WTC11 (cell line): ENCODE results near the gene ZNF789.

Experiments used
- TF ChIP-seq, protein P1 (sequence below): sonication (generic); formaldehyde crosslinking; IDR thresholded peaks from 2 replicates; pipeline ENCODE4 v1.8.1; 2023; ENCODE audit warnings: mild to moderate bottlenecking, moderate library complexity, missing genetic modification reagents
- TF ChIP-seq, protein P2 (sequence below): fragments of 200-600 bp; IDR thresholded peaks from 2 replicates; pipeline ENCODE4 v1.8.0; 2022; ENCODE audit warnings: antibody characterized with exemption

DNA sequence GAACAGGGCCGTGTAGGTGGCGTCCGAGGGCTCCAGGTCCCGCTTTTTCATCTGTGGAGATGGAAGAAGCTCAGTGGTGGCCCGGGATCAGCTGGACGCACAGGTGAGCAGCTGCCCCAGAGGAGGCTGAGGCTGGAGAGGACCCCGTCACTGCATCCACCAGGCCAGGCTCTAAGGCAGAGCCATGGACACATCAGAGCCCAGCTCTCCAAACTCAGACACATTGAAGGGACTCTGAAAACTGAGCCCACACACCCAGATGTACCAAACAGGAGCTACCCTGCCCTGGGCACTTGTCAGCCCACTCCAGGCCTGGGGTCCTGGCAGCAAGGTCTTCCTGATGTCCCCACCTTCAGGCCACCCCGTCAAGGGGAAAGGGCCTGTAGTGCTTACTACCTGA is 42.9 kb upstream of the ZNF789 start:
- TF ChIP-seq, protein P1, sequence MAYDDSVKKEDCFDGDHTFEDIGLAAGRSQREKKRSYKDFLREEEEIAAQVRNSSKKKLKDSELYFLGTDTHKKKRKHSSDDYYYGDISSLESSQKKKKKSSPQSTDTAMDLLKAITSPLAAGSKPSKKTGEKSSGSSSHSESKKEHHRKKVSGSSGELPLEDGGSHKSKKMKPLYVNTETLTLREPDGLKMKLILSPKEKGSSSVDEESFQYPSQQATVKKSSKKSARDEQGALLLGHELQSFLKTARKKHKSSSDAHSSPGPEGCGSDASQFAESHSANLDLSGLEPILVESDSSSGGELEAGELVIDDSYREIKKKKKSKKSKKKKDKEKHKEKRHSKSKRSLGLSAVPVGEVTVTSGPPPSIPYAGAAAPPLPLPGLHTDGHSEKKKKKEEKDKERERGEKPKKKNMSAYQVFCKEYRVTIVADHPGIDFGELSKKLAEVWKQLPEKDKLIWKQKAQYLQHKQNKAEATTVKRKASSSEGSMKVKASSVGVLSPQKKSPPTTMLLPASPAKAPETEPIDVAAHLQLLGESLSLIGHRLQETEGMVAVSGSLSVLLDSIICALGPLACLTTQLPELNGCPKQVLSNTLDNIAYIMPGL (CRISPR knock-in tag) = no peak
- TF ChIP-seq, protein P2, sequence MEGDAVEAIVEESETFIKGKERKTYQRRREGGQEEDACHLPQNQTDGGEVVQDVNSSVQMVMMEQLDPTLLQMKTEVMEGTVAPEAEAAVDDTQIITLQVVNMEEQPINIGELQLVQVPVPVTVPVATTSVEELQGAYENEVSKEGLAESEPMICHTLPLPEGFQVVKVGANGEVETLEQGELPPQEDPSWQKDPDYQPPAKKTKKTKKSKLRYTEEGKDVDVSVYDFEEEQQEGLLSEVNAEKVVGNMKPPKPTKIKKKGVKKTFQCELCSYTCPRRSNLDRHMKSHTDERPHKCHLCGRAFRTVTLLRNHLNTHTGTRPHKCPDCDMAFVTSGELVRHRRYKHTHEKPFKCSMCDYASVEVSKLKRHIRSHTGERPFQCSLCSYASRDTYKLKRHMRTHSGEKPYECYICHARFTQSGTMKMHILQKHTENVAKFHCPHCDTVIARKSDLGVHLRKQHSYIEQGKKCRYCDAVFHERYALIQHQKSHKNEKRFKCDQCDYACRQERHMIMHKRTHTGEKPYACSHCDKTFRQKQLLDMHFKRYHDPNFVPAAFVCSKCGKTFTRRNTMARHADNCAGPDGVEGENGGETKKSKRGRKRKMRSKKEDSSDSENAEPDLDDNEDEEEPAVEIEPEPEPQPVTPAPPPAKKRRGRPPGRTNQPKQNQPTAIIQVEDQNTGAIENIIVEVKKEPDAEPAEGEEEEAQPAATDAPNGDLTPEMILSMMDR = no peak
